Measurements from ENCODE around the gene ETDB. TPM values are rescaled to one million over a fixed set of nuclear protein-coding genes. Genes with fewer than 3 reads are reported as not detected.
A peak's percentile ranks its signal among the peaks of the same experiment; 100 is the strongest.
"Not testable (repeated sequence)": the region's sequence is repeated elsewhere in the genome, so short reads cannot be mapped to it uniquely, and the experiment has no call there.

Gene ETDB
- total RNA-seq, 1 donor from 2014 or later: not detected

DNA sequence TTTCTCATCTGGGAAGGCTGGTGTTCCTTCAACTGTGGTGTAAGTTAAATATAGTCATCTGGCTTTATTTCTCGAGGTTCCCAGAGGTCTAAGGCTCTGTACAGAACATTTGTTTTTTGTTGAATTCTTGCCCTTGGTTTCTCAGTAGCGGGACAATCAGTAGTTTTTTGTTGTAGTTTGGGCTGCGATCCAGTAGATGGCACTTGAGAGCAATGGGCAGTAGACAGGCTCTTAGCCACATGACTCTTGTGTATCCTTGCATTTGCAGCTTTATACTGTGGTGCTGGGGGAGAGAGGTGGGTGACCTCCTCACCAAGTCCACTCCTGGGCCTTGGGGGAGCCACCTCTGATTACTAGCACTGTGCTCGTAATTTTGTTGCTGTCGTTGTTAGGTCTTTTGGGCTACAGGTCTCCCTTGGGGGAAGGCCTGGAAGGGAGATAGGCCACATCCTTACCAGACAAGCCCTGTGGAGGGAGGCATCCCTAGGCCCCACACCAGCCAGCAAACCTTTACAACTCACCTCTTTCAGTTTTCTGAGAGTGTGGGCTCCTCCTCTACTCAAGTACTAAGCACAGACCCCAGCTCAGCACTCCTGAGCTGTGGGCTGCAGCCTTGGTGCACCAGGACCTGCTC lies 8.1 kb downstream of the ETDB start:
- Mint-ChIP-seq H3K27me3 (ENCODE audit: low read depth, unreplicated experiment) (peaks cover 9% of the 10 kb centered on the region), H3K4me3 (ENCODE audit: unreplicated experiment) (no peak overlapping the region), H3K9me3 (ENCODE audit: unreplicated experiment) (no peaks in the 10 kb centered on the region), H3K27ac (ENCODE audit: unreplicated experiment) (no peak overlapping the region), H3K4me1 (ENCODE audit: low read depth, unreplicated experiment) (no peaks in the 10 kb centered on the region), H3K36me3 (ENCODE audit: low read depth, unreplicated experiment) (no peaks in the 10 kb centered on the region)
- Histone ChIP-seq H3K4me2 (ENCODE audit: low read length) (no peak overlapping the region), H3K9ac (ENCODE audit: low read length) (no peak overlapping the region), H3K36me3 (ENCODE audit: insufficient read depth, low read length) (no peaks in the 10 kb centered on the region), H3K4me1 (ENCODE audit: insufficient read depth, low read length) (no peaks in the 10 kb centered on the region), H3K27ac (ENCODE audit: low read depth, low read length) (no peak overlapping the region), H3K4me3 (ENCODE audit: insufficient read depth, low read depth, low read length) (no peak overlapping the region), H3K9me3 (ENCODE audit: insufficient read depth, low read depth, low read length) (no peaks in the 10 kb centered on the region), H2AFZ (ENCODE audit: low read depth, low read length) (no peak overlapping the region), H3K27me3 (ENCODE audit: insufficient read depth, low read length) (no peaks in the 10 kb centered on the region), H4K20me1 (ENCODE audit: insufficient read depth, low read length) (no peaks in the 10 kb centered on the region), H3K79me2 (ENCODE audit: insufficient read depth, low read length) (no peaks in the 10 kb centered on the region)
- FAIRE-seq (peak; percentile 93), DNase-seq (ENCODE audit: low read depth) (no peak)
- no peak for TF ChIP-seq EZH2 (IDR thresholded peaks at IDR 0.05; ENCODE audit: insufficient read depth, low read length)
- TF ChIP-seq, protein P1, sequence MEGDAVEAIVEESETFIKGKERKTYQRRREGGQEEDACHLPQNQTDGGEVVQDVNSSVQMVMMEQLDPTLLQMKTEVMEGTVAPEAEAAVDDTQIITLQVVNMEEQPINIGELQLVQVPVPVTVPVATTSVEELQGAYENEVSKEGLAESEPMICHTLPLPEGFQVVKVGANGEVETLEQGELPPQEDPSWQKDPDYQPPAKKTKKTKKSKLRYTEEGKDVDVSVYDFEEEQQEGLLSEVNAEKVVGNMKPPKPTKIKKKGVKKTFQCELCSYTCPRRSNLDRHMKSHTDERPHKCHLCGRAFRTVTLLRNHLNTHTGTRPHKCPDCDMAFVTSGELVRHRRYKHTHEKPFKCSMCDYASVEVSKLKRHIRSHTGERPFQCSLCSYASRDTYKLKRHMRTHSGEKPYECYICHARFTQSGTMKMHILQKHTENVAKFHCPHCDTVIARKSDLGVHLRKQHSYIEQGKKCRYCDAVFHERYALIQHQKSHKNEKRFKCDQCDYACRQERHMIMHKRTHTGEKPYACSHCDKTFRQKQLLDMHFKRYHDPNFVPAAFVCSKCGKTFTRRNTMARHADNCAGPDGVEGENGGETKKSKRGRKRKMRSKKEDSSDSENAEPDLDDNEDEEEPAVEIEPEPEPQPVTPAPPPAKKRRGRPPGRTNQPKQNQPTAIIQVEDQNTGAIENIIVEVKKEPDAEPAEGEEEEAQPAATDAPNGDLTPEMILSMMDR (IDR thresholded peaks at IDR 0.05; ENCODE audit: insufficient read depth, low read depth, low read length): peak; percentile 54

DNA sequence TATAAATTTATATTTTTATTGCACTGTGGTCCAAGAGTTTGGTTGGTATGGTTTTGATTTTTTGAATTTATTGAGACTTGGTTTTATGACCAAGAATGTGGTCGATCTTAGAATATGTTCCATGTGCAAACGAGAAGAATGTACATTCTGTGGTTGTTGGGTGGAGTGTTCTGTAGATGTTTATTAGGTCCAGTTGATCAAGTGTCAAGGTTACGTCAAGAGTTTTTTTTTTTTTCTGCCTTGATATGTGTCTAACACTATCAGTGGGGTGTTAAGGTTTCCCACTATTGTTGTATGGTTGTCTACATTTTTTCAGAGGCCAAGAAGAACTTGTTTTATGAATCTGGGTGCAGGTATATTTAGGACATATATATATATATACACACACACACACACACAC lies 10.8 kb downstream of the ETDB start:
- no peaks in the 10 kb centered on the region for H3K79me2 ChIP-seq (ENCODE audit: insufficient read depth, low read length)
- DNase-seq (ENCODE audit: low read depth): no peak
- Mint-ChIP-seq H3K4me1 (ENCODE audit: low read depth, unreplicated experiment) (no peaks in the 10 kb centered on the region), H3K27me3 (ENCODE audit: low read depth, unreplicated experiment) (peaks cover 14% of the 10 kb centered on the region), H3K27ac (ENCODE audit: unreplicated experiment) (no peak overlapping the region), H3K9me3 (ENCODE audit: unreplicated experiment) (no peaks in the 10 kb centered on the region), H3K4me3 (ENCODE audit: unreplicated experiment) (no peak overlapping the region), H3K36me3 (ENCODE audit: low read depth, unreplicated experiment) (no peaks in the 10 kb centered on the region)
- no peaks in the 10 kb centered on the region for H3K36me3 ChIP-seq (ENCODE audit: insufficient read depth, low read length)
- H4K20me1 ChIP-seq (ENCODE audit: insufficient read depth, low read length): no peaks in the 10 kb centered on the region
- H2AFZ ChIP-seq (ENCODE audit: low read depth, low read length): no peak overlapping the region
- H3K27me3 ChIP-seq (ENCODE audit: insufficient read depth, low read length): no peaks in the 10 kb centered on the region
- no peaks in the 10 kb centered on the region for H3K9me3 ChIP-seq (ENCODE audit: insufficient read depth, low read depth, low read length)
- TF ChIP-seq, protein P1 (IDR thresholded peaks at IDR 0.05; ENCODE audit: insufficient read depth, low read depth, low read length): no peak
- TF ChIP-seq EZH2 (IDR thresholded peaks at IDR 0.05; ENCODE audit: insufficient read depth, low read length): no peak
- H3K4me2 ChIP-seq (ENCODE audit: low read length): no peak overlapping the region
- H3K27ac ChIP-seq (ENCODE audit: low read depth, low read length): no peak overlapping the region
- H3K4me3 ChIP-seq (ENCODE audit: insufficient read depth, low read depth, low read length): no peak overlapping the region
- no peaks in the 10 kb centered on the region for H3K4me1 ChIP-seq (ENCODE audit: insufficient read depth, low read length)
- no peak overlapping the region for H3K9ac ChIP-seq (ENCODE audit: low read length)
- FAIRE-seq: no peak

DNA sequence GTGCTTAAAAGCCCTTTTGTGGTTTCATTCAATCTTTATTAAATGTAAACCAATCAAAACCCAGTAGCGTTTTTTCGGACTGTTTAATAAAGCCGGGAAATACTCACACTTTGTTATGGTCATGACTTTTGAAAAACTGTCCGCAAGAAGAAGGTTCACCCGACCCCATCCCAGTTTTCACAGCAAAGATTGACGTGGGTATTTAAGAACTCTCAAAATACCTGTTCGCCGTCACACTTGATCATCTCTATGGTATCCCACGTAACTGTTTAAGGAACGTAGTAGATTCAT lies 20.9 kb downstream of the ETDB start:
- H3K4me2 ChIP-seq (ENCODE audit: low read length): peak overlapping the region; percentile 90
- no peak overlapping the region for H3K9ac ChIP-seq (ENCODE audit: low read length)
- no peak for DNase-seq (ENCODE audit: low read depth)
- peak; percentile 49 for FAIRE-seq
- Mint-ChIP-seq H3K36me3 (ENCODE audit: low read depth, unreplicated experiment) (no peaks in the 10 kb centered on the region), H3K9me3 (ENCODE audit: unreplicated experiment) (no peaks in the 10 kb centered on the region), H3K4me3 (ENCODE audit: unreplicated experiment) (peak overlapping the region; percentile 69), H3K27me3 (ENCODE audit: low read depth, unreplicated experiment) (peaks cover 3% of the 10 kb centered on the region), H3K4me1 (ENCODE audit: low read depth, unreplicated experiment) (no peaks in the 10 kb centered on the region), H3K27ac (ENCODE audit: unreplicated experiment) (no peak overlapping the region)
- no peaks in the 10 kb centered on the region for H4K20me1 ChIP-seq (ENCODE audit: insufficient read depth, low read length)
- H3K27me3 ChIP-seq (ENCODE audit: insufficient read depth, low read length): peaks cover 3% of the 10 kb centered on the region
- TF ChIP-seq, protein P1 (IDR thresholded peaks at IDR 0.05; ENCODE audit: insufficient read depth, low read depth, low read length): no peak
- no peak for TF ChIP-seq EZH2 (IDR thresholded peaks at IDR 0.05; ENCODE audit: insufficient read depth, low read length)
- H3K79me2 ChIP-seq (ENCODE audit: insufficient read depth, low read length): no peaks in the 10 kb centered on the region
- peaks cover 2% of the 10 kb centered on the region for H3K4me1 ChIP-seq (ENCODE audit: insufficient read depth, low read length)
- no peaks in the 10 kb centered on the region for H3K36me3 ChIP-seq (ENCODE audit: insufficient read depth, low read length)
- peak overlapping the region; percentile 63 for H3K4me3 ChIP-seq (ENCODE audit: insufficient read depth, low read depth, low read length)
- no peak overlapping the region for H3K27ac ChIP-seq (ENCODE audit: low read depth, low read length)
- H3K9me3 ChIP-seq (ENCODE audit: insufficient read depth, low read depth, low read length): no peaks in the 10 kb centered on the region
- H2AFZ ChIP-seq (ENCODE audit: low read depth, low read length): no peak overlapping the region

DNA sequence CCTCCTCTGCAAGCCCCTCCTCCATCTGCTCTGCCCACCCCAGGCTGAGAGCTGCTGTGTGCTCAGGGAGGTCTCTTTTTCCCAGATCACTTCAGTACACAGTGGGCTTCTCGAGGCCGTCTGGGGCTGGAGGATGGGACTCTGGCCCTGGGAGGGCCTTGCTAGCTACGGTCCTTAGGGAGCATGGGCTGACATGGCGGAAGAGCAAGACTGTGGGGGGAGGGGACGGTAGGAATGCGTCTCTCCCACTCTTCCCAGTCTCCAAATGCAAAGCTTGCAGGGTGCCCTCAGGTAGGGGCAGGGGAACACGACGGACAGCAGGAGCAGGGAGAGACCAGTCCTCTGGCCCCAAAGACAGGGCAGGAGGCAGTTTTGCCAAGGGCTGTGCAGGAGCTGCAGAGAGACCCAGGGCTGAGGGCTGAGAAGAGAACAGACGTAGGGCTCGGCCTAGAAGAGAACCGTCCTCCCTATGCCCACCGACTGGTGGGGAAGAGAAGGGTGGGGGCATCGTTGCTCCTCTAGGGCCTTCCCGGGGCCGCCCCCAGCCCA lies 23.1 kb downstream of the ETDB start:
- H3K4me3 Mint-ChIP-seq (ENCODE audit: unreplicated experiment): peak overlapping the region; percentile 82
- not testable (repeated sequence) for H3K9me3 ChIP-seq (ENCODE audit: insufficient read depth, low read depth, low read length); H3K27ac Mint-ChIP-seq (ENCODE audit: unreplicated experiment); H3K36me3 Mint-ChIP-seq (ENCODE audit: low read depth, unreplicated experiment); H3K36me3 ChIP-seq (ENCODE audit: insufficient read depth, low read length); H3K4me1 ChIP-seq (ENCODE audit: insufficient read depth, low read length); H3K4me1 Mint-ChIP-seq (ENCODE audit: low read depth, unreplicated experiment); H3K4me3 ChIP-seq (ENCODE audit: insufficient read depth, low read depth, low read length); H3K27me3 Mint-ChIP-seq (ENCODE audit: low read depth, unreplicated experiment); H3K27ac ChIP-seq (ENCODE audit: low read depth, low read length); H4K20me1 ChIP-seq (ENCODE audit: insufficient read depth, low read length); DNase-seq (ENCODE audit: low read depth); H3K9me3 Mint-ChIP-seq (ENCODE audit: unreplicated experiment); H3K79me2 ChIP-seq (ENCODE audit: insufficient read depth, low read length); H2AFZ ChIP-seq (ENCODE audit: low read depth, low read length); H3K9ac ChIP-seq (ENCODE audit: low read length); H3K27me3 ChIP-seq (ENCODE audit: insufficient read depth, low read length)
- peak; percentile 9 for FAIRE-seq
- H3K4me2 ChIP-seq (ENCODE audit: low read length): peak overlapping the region; percentile 81
